PC-3 (cell line): ENCODE data around the gene STXBP5. TPM values are rescaled to one million over a fixed set of nuclear protein-coding genes. Genes with fewer than 3 reads are reported as not detected.

Experiments used
- ATAC-seq: fragments of 200-7000 bp; cut with Tn5 transposase; 2 replicates; pipeline ENCODE4 v1.9.1; 2020; ENCODE audit warnings: mild to moderate bottlenecking, moderate library complexity
- BruUV-seq: library from RNA; stranded (reverse); fragments of 400-500 nt; replicated peaks from 2 replicates; lab custom pipeline; 2021; lab: Mats Ljungman, UMichigan
- CTCF ChIA-PET: fragments of 300-600 bp; sonication (Branson Sonifier 250); formaldehyde crosslinking; loops from one replicate; lab custom pipeline; 2022; ENCODE audit warnings: antibody characterized with exemption; lab: Charles Lee
- POLR2A ChIA-PET: fragments of 300-600 bp; sonication (Branson Sonifier 250); formaldehyde crosslinking; loops from one replicate; lab custom pipeline; 2022; ENCODE audit warnings: antibody characterized with exemption; ENCODE audit not compliant: unreplicated experiment; lab: Charles Lee
- DNase-seq: peaks from one replicate; pipeline ENCODE4 v3.0.0-alpha.2; 2015
- H2AFZ ChIP-seq: fragments of 300-600 bp; sonication (generic); 2 replicates; pipeline ENCODE4 v1.6.0; 2016; ENCODE audit warnings: antibody characterized with exemption, low read length
- H3F3A ChIP-seq: fragments of 300-600 bp; sonication (generic); one replicate; pipeline ENCODE4 v1.6.0; 2017; ENCODE audit warnings: antibody characterized with exemption, low read length, control low read depth, mild to moderate bottlenecking; ENCODE audit not compliant: unreplicated experiment
- H3K27ac ChIP-seq: fragments of 300-600 bp; sonication (generic); 2 replicates; pipeline ENCODE4 v1.5.1; 2016; ENCODE audit warnings: mild to moderate bottlenecking, low read length
- H3K27me3 ChIP-seq: fragments of 300-600 bp; sonication (generic); 2 replicates; pipeline ENCODE4 v1.6.1; 2016; ENCODE audit warnings: low read length, mixed read lengths
- H3K36me3 ChIP-seq: fragments of 300-600 bp; sonication (generic); 2 replicates; pipeline ENCODE4 v1.6.1; 2016; ENCODE audit warnings: low read depth, mixed run types, low read length, mixed read lengths
- H3K4me1 ChIP-seq: fragments of 300-600 bp; sonication (generic); 2 replicates; pipeline ENCODE4 v1.5.1; 2016; ENCODE audit warnings: low read length; ENCODE audit not compliant: insufficient read depth
- H3K4me2 ChIP-seq: fragments of 300-600 bp; sonication (generic); 2 replicates; pipeline ENCODE4 v1.6.0; 2016; ENCODE audit warnings: low read length
- H3K4me3 ChIP-seq: fragments of 300-600 bp; sonication (generic); 2 replicates; pipeline ENCODE4 v1.5.1; 2016; ENCODE audit warnings: mild to moderate bottlenecking, low read length, mixed read lengths
- H3K79me2 ChIP-seq: fragments of 300-600 bp; sonication (generic); 2 replicates; pipeline ENCODE4 v1.6.1; 2017; ENCODE audit warnings: low read length, mixed read lengths
- H3K9ac ChIP-seq: fragments of 300-600 bp; sonication (generic); 2 replicates; pipeline ENCODE4 v1.6.0; 2016; ENCODE audit warnings: mild to moderate bottlenecking, low read length
- H3K9me2 ChIP-seq: fragments of 300-600 bp; sonication (generic); replicated peaks from 2 replicates; pipeline ENCODE4 v1.6.1; 2016; ENCODE audit warnings: mixed run types, low read length, mixed read lengths
- H3K9me3 ChIP-seq: fragments of 300-600 bp; sonication (generic); 2 replicates; pipeline ENCODE4 v1.6.1; 2016; ENCODE audit warnings: low read length, mixed read lengths
- H4K20me1 ChIP-seq: fragments of 300-600 bp; sonication (generic); 2 replicates; pipeline ENCODE4 v1.6.1; 2016; ENCODE audit warnings: low read length, mixed read lengths
- CTCF ChIP-seq: fragments of 300-600 bp; sonication (generic); conservative IDR thresholded peaks from 2 replicates; pipeline ENCODE4 v1.5.1; 2017; ENCODE audit warnings: antibody characterized with exemption, low read depth, mild to moderate bottlenecking, low read length
- EZH2 ChIP-seq: fragments of 300-600 bp; sonication (generic); IDR thresholded peaks from one replicate; pipeline ENCODE4 v1.6.1; 2017; ENCODE audit warnings: antibody characterized with exemption, mild to moderate bottlenecking, low read length; ENCODE audit not compliant: unreplicated experiment
- EZH2phosphoT487 ChIP-seq: fragments of 300-600 bp; sonication (generic); IDR thresholded peaks from 2 replicates; pipeline ENCODE4 v1.6.1; 2018; ENCODE audit warnings: mild to moderate bottlenecking, antibody characterized with exemption, low read length, borderline replicate concordance
- intact Hi-C: fragments of 100-400 bp; cut with micrococcal nuclease; formaldehyde crosslinking; loops from 2 replicates; pipeline ENCODE4 v1.9.0; 2023
- total RNA-seq: library from RNA; depleted of rRNA; stranded (reverse); fragments of >200 nt; gene quantifications from 2 replicates; pipeline ENCODE4 v1.2.3, GENCODE V29; 2014

Gene STXBP5
- total RNA-seq, 1 experiment from 2014 or later, result 12.9 TPM

DNA sequence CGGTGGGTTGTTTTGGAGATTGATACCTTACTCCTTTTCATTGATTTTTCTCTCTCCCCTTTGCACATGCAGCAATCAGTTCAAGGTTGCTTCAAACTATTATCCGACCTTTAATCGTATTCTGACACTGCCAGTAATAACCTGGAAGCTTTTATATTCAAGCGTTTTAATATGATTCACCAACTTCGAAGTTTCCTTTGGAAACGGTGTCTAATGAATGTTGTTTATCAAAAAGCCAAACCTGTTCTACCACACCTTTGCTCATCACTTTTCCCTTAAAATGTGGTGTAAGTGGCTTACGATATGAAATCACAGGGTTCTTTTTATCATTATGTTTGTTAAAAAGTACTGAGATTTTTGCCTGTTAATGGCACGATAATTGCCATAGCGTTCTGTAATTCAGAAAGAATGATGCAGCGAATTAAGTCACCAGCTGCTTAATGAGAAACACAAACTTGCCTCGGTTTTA is 660 bp downstream of the STXBP5 start:
- peak; percentile 50 for DNase-seq
- CTCF ChIA-PET, result no interaction called here
- intact Hi-C loops, result loop anchor here (10.0 kb wide), 1 partner anchor 80 kb away; no protein-coding TSS in a partner anchor

DNA sequence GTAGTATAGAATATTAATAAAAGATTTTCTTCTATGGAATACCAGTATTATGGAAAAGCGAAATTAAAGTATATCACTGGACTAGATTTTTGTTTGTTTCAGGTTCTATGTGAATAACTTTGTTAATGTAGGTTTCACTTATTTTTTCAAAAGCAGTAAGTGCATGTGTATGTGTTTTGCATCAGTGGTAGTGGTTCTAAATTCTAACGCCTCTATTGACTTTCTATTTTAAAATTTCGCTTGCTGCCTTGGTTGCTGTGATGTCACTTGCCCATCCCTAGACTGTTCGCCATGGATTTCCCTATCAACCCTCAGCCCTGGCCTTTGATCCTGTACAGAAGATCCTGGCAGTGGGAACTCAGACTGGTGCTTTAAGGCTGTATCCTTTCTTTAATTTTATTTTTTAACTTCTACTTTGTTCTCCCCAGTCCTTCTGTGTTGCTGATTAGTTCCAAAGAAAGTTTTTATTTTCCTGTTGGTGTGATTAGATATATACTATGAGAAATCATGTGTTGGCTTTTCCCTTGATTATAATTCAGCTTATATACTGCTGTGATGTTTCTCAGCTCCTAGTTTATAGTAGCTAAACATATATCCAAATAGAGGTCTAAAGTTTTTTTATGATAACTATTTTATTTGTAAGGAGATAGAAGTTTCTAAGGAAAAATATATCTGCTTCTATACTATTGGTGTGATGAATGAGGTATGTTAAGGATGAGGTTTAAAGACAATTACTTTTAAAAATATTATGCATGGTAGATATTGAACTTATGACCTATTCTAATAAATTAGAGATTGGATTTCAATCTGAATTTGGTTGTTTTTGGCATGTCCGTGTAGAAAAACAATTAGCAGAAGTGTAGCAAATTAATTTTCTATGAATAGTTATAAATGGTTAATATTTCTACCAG is 1.7 kb downstream of the STXBP5 start:
- no peaks in the 10 kb centered on the region for H3F3A ChIP-seq
- H3K27me3 ChIP-seq, result no peaks in the 10 kb centered on the region
- CTCF ChIA-PET, result no interaction called here
- no peaks in the 10 kb centered on the region for H3K9me2 ChIP-seq
- H3K9ac ChIP-seq, result peak overlapping the region; percentile 93
- no peaks in the 10 kb centered on the region for H4K20me1 ChIP-seq
- no peak overlapping the region for H2AFZ ChIP-seq
- 0 out of 2 replicates have a peak overlapping the region, but pooled peaks have one; percentile 11 for H3K27ac ChIP-seq
- H3K4me1 ChIP-seq, result peaks cover 22% of the 10 kb centered on the region
- H3K9me3 ChIP-seq, result no peaks in the 10 kb centered on the region
- H3K79me2 ChIP-seq, result peaks cover 69% of the 10 kb centered on the region
- DNase-seq, result no peak
- no TSS peak for BruUV-seq
- POLR2A ChIA-PET, result no interaction called here
- intact Hi-C loops, result loop anchor here (10.0 kb wide), 1 partner anchor 79 kb away; no protein-coding TSS in a partner anchor
- TF ChIP-seq CTCF (no peak), EZH2phosphoT487 (no peak), EZH2 (no peak)
- H3K4me3 ChIP-seq, result peak overlapping the region; percentile 94
- no peaks in the 10 kb centered on the region for H3K36me3 ChIP-seq
- no peak for ATAC-seq
- peak overlapping the region; percentile 82 for H3K4me2 ChIP-seq

More for the DNA sequence above, 660 bp downstream of the STXBP5 start:
- Histone ChIP-seq H3K9me3 (no peaks in the 10 kb centered on the region), H3K9ac (peak overlapping the region; percentile 93), H3F3A (no peaks in the 10 kb centered on the region), H3K27me3 (no peaks in the 10 kb centered on the region), H2AFZ (peak overlapping the region; percentile 23), H3K4me1 (peaks cover 22% of the 10 kb centered on the region), H4K20me1 (no peaks in the 10 kb centered on the region), H3K4me3 (peak overlapping the region; percentile 94), H3K9me2 (no peaks in the 10 kb centered on the region), H3K27ac (peak overlapping the region; percentile 69), H3K79me2 (peaks cover 62% of the 10 kb centered on the region), H3K36me3 (no peaks in the 10 kb centered on the region), H3K4me2 (peak overlapping the region; percentile 82)
- ATAC-seq, result no peak
- POLR2A ChIA-PET, result interaction anchor here (0.6 kb wide), 1 partner anchor 26 kb away, joined by 3 read pairs; no protein-coding TSS in a partner anchor
- TF ChIP-seq EZH2phosphoT487, result no peak
- TF ChIP-seq CTCF, result no peak
- TF ChIP-seq EZH2, result no peak
- TSS peak; percentile 30 for BruUV-seq
